Loucy (cell line): ENCODE results near the gene FNDC11.

ENCODE experiments used
- CTCF ChIP-seq: fragments of 200-600 bp; sonication (generic); conservative IDR thresholded peaks from 2 replicates; pipeline ENCODE4 v1.5.1; 2014; ENCODE audit warnings: mild to moderate bottlenecking, antibody characterized with exemption, low read length
- EZH2phosphoT487 ChIP-seq: fragments of 200-600 bp; IDR thresholded peaks from 2 replicates; pipeline ENCODE4 v1.6.1; 2018; ENCODE audit warnings: antibody characterized with exemption, mild to moderate bottlenecking, moderate library complexity, borderline replicate concordance

GRCh38 chr20:63582382-63583063 is 28.6 kb downstream of the FNDC11 start:
- TF ChIP-seq CTCF, result no peak
- no peak for TF ChIP-seq EZH2phosphoT487
